GM19240 (cell line): Measurements from ENCODE around the gene JMJD1C.
A peak's percentile ranks its signal among the peaks of the same experiment; 100 is the strongest.
"Not testable (repeated sequence)": the region's sequence is repeated elsewhere in the genome, so short reads cannot be mapped to it uniquely, and the experiment has no call there.

Experiments
- DNase-seq: peaks from one replicate; pipeline ENCODE4 v3.0.0; 2011; ENCODE audit warnings: low spot score; ENCODE audit not compliant: insufficient read length

JMJD1C gene

DNA sequence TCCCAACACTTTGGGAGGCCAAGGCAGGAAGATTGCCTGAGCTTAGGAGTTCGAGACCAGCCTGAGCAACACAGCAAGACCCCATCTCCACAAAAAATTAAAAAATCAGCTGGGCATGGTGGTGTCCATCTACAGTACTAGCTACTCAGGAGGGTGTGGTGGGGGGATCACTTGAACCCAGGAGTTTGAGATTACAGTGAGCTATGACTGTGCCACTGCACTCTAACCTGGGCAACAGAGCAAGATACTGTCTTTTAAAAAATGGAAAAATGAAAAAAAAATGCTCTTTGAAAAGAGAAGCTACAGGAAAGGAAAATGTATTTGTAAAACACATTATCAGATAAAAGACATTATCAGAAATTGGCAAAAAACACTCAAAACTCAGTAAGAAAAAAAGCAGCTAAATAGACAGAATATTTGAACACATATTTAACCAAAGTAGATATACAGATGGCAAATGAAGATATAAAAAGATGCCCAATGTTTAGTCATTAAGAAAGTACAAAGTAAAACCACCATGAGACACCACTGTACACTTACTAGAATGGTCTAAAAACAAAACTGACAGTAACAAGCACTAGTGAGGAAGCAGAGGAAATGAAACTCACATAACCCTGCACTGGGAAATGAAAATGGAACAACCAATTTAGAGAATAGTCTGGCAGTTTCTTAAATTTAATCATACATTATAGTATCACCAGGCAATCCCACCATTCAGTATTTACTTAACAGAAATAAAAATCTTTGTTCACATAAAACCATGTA lies 292.1 kb downstream of the JMJD1C start:
- DNase-seq = no peak

DNA sequence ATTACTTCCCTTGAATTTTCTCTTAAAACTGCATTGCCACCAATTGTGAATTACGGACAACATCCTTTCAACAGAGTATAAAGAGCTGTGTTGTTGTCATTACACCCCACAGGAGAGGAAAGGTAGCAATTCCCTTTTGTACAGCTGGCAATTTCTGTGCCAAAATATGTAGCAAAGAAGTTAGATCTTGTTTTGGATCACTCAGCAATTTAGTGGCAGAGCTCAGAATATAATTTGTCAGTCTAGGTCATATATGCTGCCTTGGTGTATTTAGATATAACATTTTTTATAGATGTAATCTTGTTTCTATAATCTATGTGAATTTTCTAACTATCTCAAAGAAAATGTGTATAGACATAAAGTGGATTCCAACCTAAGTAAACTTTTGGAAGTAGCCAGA lies 293.9 kb downstream of the JMJD1C start:
- DNase-seq = no peak

DNA sequence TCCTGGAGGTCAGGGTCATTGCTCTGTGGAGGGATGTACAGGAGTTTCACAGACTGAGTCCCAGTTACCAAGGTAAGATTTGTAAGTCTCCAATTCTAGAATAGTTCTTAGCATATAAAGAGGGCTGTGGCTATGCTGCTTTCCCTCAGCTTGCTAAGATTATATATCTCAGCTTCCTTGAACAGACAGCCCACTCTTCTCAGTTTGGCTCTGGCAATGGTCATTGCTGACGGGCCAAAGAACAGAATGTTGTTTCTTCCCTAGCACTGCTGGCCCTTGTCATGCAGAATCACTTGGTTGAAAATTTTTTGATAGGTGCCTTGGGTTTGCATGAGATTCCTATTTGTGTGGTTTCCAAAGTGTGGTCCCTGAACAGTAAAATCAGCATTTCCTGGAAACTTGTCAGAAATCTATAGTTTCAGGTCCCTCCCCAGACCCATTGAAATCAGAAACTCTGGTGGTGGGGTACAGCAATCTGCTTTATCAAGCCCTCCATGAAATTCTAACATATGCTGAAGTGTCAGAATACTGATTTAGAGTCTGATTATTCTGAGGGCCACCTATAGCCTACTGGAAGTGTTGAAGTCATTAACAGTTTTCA lies 294.4 kb downstream of the JMJD1C start:
- DNase-seq = no peak

DNA sequence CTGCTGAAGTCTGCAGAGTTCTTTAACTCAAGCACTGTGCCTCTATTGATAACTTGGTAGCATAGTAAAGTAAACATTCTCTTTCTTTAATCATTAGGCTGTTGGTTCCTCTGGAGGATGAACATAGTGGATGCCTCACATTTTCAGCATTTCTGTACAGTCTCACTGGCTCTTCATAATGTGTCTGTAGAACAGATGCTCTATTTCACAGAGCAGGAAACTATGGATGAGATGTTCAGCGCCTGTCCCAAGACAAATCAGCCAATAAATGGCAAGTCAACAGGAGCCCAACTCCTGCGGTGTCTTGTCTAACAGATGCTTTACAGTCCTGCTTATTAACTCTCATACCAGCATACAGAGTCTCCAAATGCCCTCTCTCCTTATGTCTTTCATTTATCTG lies 296.2 kb downstream of the JMJD1C start:
- no peak for DNase-seq

DNA sequence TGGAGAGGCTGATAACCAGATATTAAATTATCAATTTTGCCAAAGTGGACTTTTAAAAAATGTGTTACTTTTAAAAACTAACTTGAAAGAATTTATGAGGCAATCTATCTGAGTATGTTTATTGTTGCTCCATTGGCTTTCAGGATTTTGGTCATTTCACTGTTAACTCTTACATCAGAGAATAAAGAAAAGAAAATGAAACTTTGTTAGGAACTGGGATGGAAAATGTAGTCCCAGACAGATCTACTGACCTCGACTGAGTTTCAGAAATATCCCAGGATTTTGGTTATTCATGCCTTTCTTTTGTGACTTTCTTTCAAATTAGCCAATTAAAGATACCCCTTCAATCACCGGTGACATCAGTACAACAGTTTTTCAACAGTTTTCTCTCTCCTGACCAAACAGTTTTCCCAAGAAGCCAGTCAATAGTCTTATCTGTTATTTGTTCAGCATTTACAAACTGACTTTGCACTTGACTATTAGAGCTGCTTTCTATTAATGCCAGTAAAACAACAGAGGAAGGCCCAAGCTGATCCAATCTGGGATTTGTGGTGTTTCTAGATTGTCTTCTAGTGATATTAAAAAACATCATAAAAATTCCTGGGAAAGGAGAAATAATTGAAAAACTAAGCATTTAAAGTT lies 296.8 kb downstream of the JMJD1C start:
- no peak for DNase-seq

DNA sequence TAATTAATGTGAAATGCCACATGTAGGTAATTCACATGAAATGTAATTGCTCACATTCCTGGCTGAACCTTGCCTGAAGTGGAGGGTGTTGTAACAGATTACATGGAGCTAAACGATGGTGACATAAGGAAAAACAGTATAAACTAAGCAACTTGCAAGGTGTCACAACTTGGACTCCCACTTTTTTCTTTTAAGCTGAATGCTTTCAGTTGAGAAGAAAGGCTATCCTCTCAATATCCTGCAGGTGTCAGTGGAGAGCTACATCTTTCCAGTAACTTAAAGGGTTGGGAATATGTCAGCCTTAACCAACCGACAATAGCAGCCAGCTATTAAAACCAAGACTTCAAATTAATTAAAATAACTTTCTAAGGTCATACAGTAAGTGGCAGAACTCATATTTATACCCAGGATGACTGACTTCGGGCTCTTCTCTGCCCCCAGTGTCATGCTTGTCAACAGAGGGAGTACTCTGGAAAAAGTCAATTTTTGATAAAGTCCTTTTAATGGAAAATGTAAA lies 299.0 kb downstream of the JMJD1C start:
- DNase-seq = no peak

DNA sequence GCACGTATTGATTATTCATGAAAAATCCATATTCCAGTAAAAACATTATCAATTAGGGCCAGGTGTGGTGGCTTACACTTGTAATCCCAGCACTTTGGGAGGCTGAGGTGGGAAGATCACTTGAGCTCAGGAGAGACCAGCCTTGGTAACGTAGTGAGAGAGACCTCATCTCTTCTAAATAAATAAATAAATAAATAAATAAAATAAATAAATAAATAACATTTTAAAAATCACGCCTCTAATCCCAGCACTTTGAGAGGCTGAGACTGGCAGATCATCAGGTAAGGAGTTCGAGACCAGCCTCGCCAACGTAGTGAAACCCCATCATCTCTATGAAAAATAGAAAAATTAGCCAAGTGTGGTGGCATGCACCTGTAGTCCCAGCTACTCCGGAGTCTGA lies 300.5 kb downstream of the JMJD1C start:
- no peak for DNase-seq

DNA sequence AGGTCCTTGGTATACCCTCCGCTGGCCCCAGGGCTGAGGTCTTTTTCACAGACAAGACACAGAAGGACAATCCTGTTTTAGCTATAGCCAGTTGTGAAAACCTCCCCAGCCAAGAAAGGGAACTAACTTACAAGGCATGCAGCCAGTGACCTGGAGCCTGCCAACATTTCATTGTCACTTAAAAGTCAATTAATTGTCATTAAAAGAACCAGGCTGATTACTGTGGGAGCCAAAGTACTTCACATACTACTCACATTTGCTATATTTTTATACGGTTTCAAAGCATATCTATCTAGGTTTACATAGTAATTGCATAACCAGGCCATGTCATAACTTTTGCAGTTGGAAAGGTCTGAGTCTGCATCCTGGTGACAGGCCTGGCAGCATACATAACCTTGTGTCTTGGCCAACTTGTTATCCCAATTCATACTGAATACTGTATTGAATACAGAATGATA lies 301.6 kb downstream of the JMJD1C start:
- DNase-seq = no peak

DNA sequence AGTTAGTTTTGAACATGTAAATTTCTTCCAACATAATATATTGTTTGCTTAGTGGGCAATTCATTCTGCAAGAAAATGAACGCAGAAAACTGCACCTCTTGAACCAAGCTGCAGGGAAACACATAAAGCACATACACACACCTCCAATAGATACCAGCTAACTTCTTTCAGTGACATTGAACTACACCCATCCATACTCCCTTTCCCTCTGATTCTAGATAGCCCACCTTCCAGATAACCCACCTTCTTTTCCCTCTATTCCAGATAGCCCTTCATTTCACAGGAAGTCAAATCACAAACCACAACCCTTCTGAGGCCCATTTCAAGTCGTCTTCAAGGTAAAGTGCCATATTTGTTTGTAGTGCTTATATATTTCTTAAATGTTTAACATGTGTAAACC lies 304.2 kb downstream of the JMJD1C start:
- DNase-seq = no peak

DNA sequence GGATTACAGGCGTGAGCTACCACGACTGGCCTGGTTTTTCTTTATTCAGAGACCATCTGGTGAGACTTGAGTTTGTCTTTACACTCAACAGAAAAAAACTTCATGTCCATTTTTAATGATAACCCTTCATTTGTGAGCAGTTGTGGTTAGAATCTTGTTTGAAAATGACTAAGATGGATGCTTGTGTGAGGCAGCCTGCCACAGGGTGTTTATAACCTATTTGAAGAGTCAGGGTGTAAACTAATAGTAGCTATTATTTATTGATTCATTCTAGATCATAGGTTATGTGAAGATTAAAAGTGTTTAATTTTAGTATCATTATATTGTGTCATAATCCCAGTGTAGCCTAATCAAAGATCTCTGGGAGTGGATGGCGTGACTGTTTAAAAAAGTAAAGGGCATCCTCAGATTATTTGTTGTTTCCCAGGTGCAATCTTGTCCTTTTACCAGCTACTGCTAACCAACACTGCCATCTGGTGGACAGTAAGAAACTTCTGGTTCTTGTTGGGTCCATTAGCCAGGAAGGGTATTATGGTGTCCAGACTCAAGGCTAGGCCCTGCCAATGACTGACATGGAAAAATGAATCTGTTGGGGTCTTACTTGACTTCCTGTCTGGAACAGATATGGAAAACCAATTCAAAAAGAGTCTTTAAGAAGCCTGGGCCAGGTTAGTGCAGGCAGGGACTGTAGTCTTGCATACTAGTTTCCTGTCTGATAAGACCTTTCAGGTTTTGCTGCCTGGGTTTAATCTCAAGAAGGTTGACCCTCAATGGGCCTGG lies 307.7 kb downstream of the JMJD1C start:
- DNase-seq = peak; percentile 19

DNA sequence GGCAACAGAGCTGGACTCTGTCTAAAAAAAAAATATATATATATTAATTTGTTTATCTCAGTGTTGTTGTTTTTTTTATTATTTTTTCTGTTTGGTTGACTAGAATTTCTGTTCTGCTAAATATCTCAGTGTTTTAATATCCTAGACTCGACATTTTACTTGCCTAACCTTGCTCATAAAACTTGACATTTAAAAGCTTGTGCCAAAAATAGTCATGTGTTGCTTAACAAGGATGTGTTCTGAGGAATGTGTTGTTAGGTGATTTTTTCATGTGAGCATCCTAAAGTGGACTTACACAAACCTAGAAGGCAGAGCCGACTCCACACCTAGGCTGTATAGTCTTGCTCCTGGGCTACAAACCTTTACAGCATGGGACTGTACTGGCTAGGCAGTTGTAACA lies 309.5 kb downstream of the JMJD1C start:
- DNase-seq = no peak

DNA sequence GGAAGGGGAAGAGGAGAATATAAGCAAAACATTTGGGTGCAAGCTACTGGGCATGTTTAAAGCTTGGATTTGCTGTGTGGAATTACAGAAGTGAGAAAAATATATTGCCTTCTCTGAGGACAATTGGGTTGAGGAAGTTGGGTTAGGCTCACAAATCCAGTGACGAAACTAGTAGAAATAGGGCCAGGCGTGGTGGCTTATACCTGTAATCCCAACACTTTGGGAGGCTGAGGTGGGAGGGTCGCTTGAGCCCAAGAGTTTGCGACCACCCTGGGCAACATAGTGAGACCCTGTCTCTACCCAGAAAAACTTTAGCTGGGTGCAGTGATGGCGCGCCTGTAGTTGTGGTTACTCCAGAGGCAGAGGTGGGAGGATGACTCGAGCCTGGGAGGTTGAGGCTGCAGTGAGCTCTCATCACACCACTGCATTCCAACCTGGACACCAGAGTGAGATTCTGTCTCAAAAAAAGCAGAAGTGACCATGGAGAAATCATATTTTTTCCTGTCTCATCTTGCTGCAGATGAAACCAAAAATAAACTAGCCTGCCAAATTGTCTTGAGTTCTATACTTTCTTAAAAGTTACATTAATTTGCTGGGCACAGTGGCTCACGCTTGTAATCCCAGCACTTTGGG lies 310.3 kb downstream of the JMJD1C start:
- DNase-seq = no peak

DNA sequence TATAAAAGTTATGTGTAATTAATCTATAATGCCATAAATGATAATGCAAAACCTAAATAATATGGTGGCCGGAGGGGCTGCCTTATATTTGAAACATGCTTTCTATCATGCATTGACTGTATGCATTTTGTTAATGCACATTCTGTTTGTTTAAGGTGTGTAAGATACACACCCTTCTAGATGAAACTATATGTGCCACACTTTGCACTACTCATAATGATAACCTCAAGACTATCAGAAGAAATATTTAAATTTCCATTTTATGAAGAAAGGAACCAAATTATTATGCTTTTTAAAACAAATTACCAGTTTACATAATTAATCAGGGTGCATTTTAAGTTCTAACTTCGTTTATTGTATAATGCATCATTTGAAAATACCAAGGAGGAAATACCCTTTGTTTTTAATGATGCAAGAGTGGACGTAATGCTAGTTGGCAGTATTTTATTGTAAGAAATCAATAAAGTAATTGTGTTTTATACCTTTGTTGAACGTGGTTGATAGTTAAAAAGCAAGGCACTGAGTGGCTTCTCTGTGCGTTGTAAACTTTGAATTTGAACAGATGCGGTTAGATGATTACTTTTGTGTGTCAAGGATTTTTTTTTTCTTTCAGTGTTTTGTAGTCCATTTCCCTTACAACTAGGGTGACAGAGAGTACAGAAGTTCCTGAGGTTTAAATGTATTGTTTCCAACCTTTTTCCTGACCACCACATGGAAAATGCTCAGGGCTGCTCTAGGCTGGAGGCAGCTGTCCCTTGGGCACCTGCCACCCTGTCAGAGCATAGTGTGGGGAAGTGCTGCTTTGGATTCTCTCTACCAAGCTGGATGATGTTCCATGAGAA lies 311.0 kb downstream of the JMJD1C start:
- DNase-seq = no peak

DNA sequence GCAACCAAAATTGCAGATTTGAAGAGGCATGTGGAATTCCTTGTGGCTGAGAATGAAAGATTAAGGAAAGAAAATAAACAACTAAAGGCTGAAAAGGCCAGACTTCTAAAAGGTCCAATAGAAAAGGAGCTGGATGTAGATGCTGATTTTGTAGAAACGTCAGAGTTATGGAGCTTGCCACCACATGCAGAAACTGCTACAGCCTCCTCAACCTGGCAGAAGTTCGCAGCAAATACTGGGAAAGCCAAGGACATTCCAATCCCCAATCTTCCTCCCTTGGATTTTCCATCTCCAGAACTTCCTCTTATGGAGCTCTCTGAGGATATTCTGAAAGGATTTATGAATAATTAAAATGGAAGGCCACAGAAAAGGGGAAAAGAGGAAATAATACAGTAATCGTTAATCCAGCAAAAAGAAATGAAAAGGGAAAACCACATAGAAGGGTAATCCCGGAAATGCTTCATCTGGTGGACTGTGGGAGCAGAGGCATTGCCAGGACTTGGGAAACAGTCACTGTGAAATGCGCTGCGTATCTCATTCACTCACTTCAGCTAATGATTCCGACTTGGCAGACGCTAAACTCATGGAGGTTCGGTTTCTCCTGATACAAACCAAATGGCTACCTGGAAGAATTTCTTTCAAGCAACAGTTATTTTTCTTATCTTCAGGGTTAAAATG lies 311.8 kb downstream of the JMJD1C start:
- DNase-seq = not testable (repeated sequence)

DNA sequence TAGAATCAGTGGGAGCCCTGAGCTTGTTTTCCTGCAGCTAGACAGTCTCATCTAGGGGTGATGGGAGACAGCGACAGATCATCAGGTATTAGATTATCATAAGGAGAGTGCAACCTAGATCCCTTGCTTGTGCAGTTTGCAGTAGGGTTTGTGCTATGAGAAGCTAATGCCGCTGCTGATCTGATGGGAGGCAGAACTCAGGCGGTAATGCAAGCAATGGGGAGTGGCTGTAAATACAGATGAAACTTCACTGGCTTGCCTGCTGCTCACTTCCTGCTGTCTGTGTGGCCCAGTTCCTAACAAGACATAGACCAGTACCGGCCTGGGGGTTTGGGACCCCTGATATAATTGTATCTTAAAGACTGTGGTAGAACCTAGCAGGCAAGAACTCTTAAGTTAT lies 315.0 kb downstream of the JMJD1C start:
- no peak for DNase-seq

DNA sequence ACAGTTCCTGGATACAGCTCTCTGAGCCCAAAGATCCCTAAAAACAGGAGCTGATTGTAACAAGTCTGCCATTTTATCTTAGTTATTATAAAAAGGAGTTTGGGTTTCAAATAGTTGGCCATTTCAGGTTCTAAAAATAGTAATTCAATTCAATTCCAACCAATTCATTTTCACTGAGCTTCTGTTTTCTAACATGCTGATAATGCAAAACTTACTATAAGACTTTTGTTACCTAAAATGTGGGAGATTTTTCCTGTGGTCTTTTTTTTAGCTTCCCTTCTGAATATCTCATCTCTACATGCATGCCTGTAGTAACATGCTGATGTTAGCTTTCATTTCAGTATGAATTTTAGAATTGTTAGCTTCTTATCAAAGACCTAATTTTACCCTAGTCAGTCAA lies 319.3 kb downstream of the JMJD1C start:
- DNase-seq = no peak

DNA sequence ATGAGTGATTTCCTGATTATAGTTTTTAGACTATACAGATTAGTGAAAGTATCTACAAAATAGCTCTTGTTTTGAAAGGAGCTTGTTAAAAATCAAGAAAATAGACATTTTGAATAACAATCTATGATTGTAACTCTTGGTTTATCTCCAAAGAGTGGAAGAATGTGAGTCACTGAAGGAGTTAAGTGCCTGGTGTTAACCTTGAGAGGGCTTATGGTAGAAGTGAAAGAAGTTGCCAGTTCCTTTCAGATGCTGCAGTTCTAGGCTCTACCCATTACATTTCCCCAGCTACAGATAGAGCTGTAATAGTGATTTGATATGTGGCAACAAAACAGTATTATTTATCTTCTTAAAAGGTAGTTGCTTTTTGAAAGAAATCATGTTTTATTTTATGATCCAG lies 320.0 kb downstream of the JMJD1C start:
- no peak for DNase-seq

DNA sequence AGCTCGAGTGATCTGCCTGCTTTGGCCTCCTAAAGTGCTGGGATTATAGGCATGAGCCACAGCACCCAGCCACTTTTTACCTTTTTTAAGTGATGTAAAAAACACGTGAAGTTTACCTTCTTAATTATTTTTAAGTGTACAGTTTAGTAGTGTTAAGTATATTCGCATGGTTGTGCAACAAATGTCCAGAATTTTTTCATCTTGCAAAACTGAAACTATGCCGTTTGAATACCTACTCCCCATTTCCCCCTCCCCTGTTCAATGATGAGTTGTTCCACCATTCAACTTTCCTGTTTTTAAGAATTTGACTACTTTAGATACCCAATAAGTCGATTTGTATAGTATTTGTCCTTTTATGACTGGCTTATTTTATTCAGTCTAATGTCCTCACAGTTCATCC lies 321.8 kb downstream of the JMJD1C start:
- no peak for DNase-seq

DNA sequence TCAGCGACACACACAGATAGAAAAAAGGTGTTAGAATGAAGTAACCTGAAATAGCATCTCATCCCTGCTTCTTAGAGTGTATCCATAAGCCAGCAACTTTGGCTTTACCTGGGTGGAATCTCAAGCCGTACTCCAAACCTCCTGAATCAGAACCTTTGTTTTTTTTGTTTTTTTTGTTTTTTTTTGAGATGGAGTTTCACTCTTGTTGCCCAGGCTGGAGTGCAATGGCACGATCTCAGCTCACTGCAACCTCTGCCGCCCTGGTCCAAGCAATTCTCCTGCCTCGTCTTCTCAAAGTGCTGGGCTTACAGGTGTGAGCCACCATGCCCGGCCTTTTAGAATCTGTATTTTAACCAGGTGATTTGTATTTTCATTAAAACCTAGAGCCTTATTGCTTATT lies 323.6 kb downstream of the JMJD1C start:
- DNase-seq = no peak

DNA sequence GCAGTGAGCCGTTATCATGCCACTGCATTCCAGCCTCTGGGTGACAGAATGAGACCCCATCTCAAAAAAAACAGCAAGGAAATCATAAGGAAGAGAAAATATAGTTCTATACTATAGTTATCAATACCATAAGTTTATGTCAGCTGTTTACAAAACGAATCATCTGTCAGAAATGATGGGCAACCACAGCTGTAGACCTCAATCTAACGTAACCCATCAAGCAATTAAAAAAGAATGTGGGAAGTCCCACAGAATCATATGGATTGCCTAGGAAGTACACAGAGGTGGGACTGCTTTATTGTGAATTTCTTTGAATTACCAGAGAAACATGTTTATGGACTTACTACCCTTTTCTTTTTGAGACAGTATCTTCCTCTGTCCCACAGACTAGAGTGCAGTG lies 325.7 kb downstream of the JMJD1C start:
- no peak for DNase-seq
